Transverse colon (tissue), 4 donors: ENCODE results near the gene CINP. TPM values are rescaled to one million over a fixed set of nuclear protein-coding genes. Genes with fewer than 3 reads are reported as not detected.
"Not testable (repeated sequence)": the region's sequence is repeated elsewhere in the genome, so short reads cannot be mapped to it uniquely, and the experiment has no call there.

Experiments
- DNase-seq: peaks from one replicate; pipeline ENCODE4 v3.0.0-alpha.2; 2019
- H3K27ac ChIP-seq, 4 donors: fragments of 200-600 bp; sonication (generic); 2 replicates each; pipeline ENCODE4 v1.5.1; 2016 to 2018; ENCODE audit warnings: inconsistent platforms in 4 of 4
- H3K27me3 ChIP-seq: fragments of 200-600 bp; sonication (generic); 2 replicates; pipeline ENCODE4 v1.5.1; 2017; ENCODE audit warnings: inconsistent platforms
- H3K36me3 ChIP-seq, 4 donors: fragments of 200-600 bp; sonication (generic); 2 replicates each; pipeline ENCODE4 v1.5.1; 2017 to 2019; ENCODE audit warnings: inconsistent platforms in 4 of 4
- H3K4me1 ChIP-seq, 4 donors: fragments of 200-600 bp; sonication (generic); 2 replicates each; pipeline ENCODE4 v1.5.1; 2017 to 2020; ENCODE audit warnings: inconsistent platforms in 4 of 4
- H3K4me3 ChIP-seq, 4 donors: fragments of 200-600 bp; sonication (generic); 1 replicate in 1 of 4; 2 replicates in 3 of 4; pipeline versions ENCODE4 v1.5.1 to v1.6.1; 2017 to 2019; ENCODE audit warnings: inconsistent platforms in 4 of 4
- H3K9me3 ChIP-seq, 2 donors: fragments of 200-600 bp; sonication (generic); 2 replicates each; pipeline ENCODE4 v1.5.1; 2017 to 2019; ENCODE audit warnings: inconsistent platforms in 2 of 2
- CTCF ChIP-seq, 5 experiments: fragments of 200-600 bp in 3 of 5; fragments of 450-650 bp in 2 of 5; sonication (generic) in 3 of 5; IDR thresholded peaks; 1 replicate in 2 of 5; 2 replicates in 3 of 5; pipeline ENCODE4 v1.5.1; 2016 to 2017; ENCODE audit warnings: antibody characterized with exemption in 5 of 5, inconsistent platforms in 3 of 5, mild to moderate bottlenecking in 2 of 5, moderate library complexity in 1 of 5
- EP300 ChIP-seq: sonication (generic); formaldehyde crosslinking; IDR thresholded peaks from one replicate; pipeline ENCODE4 v1.6.1; 2017; ENCODE audit warnings: antibody characterized with exemption, low read depth
- POLR2A ChIP-seq: fragments of 450-650 bp; IDR thresholded peaks from one replicate; pipeline ENCODE4 v1.6.1; 2016; ENCODE audit warnings: antibody characterized with exemption, mild to moderate bottlenecking, moderate library complexity
- POLR2AphosphoS5 ChIP-seq, 3 donors: sonication (generic); formaldehyde crosslinking; IDR thresholded peaks; one replicate each; pipeline ENCODE4 v1.6.1; 2016; ENCODE audit warnings: antibody characterized with exemption in 3 of 3
- WGBS, 2 donors: methylation state at CpG; one replicate each; pipeline ENCODE4 v1.1.5; 2018; ENCODE audit warnings: low coverage in 1 of 2; 5-methylcytosine and 5-hydroxymethylcytosine counted together
- in situ Hi-C, 4 donors: fragments of 200-750 bp; cut with MboI; loops; one replicate each; pipeline versions ENCODE4 v1.15.0 to v1.15.1; 2017; ENCODE audit warnings: low sequenced_read_pairs in 3 of 4, low pct_ligation_motif_present in 1 of 4, low pct_unique_long_range_greater_than_20kb in 1 of 4
- intact Hi-C: fragments of 100-400 bp; cut with DNase I; formaldehyde crosslinking; loops from one replicate; pipeline ENCODE4 v1.15.1; 2023; ENCODE audit warnings: low total_unique reads
- total RNA-seq, 4 donors: library from RNA; depleted of rRNA; stranded (reverse); fragments of >200 nt; gene quantifications; one replicate each; pipeline ENCODE4 v1.1.0, GENCODE V29; 2016

The CINP gene
- total RNA-seq, 4 donors from 2014 or later = 10.5 to 32.0 (median 19.0) TPM

GRCh38 chr14:102359341-102359740 is 3.3 kb downstream of the CINP start:
- H3K36me3 ChIP-seq = peaks cover 0 to 31% (median 8%) of the 10 kb centered on the region in 4 donors
- peaks cover 15 to 22% (median 19%) of the 10 kb centered on the region in 4 donors for H3K4me1 ChIP-seq
- H3K27ac ChIP-seq = no peak overlapping the region
- TF ChIP-seq POLR2A (no peak), CTCF (IDR thresholded peaks at IDR 0.05) (no peak), POLR2AphosphoS5 (IDR thresholded peaks at IDR 0.05) (no peak), EP300 (no peak)
- in situ Hi-C loops (loop anchor here in 1 of 4 donors (25.0 kb wide), 1 partner anchor 153 kb away; the partner anchor contains the start of gene ANKRD9), intact Hi-C loops (no loop called here)
- H3K4me3 ChIP-seq = no peak overlapping the region
- 90 to 100% methylated on average over 2 of the region's 2 CpGs for WGBS, 2 donors
- H3K9me3 ChIP-seq = no peaks in the 10 kb centered on the region
- H3K27me3 ChIP-seq = no peaks in the 10 kb centered on the region
- no peak for DNase-seq

GRCh38 chr14:102356280-102356679 is 6.4 kb downstream of the CINP start:
- TF ChIP-seq CTCF (IDR thresholded peaks at IDR 0.05) (no peak), EP300 (no peak), POLR2AphosphoS5 (IDR thresholded peaks at IDR 0.05) (no peak), POLR2A (no peak)
- in situ Hi-C loops = loop anchor here in 1 of 4 donors (25.0 kb wide), 1 partner anchor 156 kb away; the partner anchor contains the start of gene ANKRD9
- Histone ChIP-seq H3K27ac (no peak overlapping the region), H3K27me3 (no peaks in the 10 kb centered on the region), H3K4me3 (no peak overlapping the region), H3K9me3 (no peaks in the 10 kb centered on the region), H3K4me1 (peaks cover 0 to 4% (median under 1%) of the 10 kb centered on the region in 4 donors), H3K36me3 (peaks cover 0 to 50% (median 18%) of the 10 kb centered on the region in 4 donors)
- intact Hi-C loops = no loop called here
- WGBS, 2 donors = 71 to 86% methylated on average over 1 to 3 of the region's 3 CpGs
- DNase-seq = no peak

- Histone ChIP-seq H3K4me1 (no peaks in the 10 kb centered on the region), H3K27ac (no peak overlapping the region), H3K4me3 (no peak overlapping the region), H3K9me3 (no peaks in the 10 kb centered on the region), H3K27me3 (no peaks in the 10 kb centered on the region), H3K36me3 (peaks cover 0 to 53% (median 24%) of the 10 kb centered on the region in 4 donors)
- intact Hi-C loops = no loop called here
- WGBS, 2 donors = 79 to 85% methylated on average over 4 to 8 of the region's 8 CpGs
- no peak for DNase-seq
- TF ChIP-seq CTCF (IDR thresholded peaks at IDR 0.05) = no peak
- TF ChIP-seq EP300 = no peak
- TF ChIP-seq POLR2A = no peak
- TF ChIP-seq POLR2AphosphoS5 (IDR thresholded peaks at IDR 0.05) = no peak
- in situ Hi-C loops = loop anchor here in 1 of 4 donors (25.0 kb wide), 1 partner anchor 159 kb away; the partner anchor contains the start of gene ANKRD9
Observed at GRCh38 chr14:102353126-102353619, 9.5 kb downstream of the CINP start.

GRCh38 chr14:102352213-102352612 is 10.5 kb downstream of the CINP start:
- no peak overlapping the region for H3K27ac ChIP-seq
- no peak for DNase-seq
- no peak for TF ChIP-seq POLR2AphosphoS5 (IDR thresholded peaks at IDR 0.05)
- no peaks in the 10 kb centered on the region for H3K4me1 ChIP-seq
- H3K9me3 ChIP-seq = no peaks in the 10 kb centered on the region
- no peaks in the 10 kb centered on the region for H3K27me3 ChIP-seq
- WGBS, 2 donors = 88 to 92% methylated on average over 4 of the region's 4 CpGs
- H3K36me3 ChIP-seq = peaks cover 0 to 54% (median 22%) of the 10 kb centered on the region in 4 donors
- no peak overlapping the region for H3K4me3 ChIP-seq
- intact Hi-C loops = no loop called here
- in situ Hi-C loops = loop anchor here in 1 of 4 donors (25.0 kb wide), 1 partner anchor 160 kb away; the partner anchor contains the start of gene ANKRD9

- H3K4me1 ChIP-seq, H3K4me3 ChIP-seq, H3K9me3 ChIP-seq, DNase-seq, intact Hi-C loops, H3K27me3 ChIP-seq: not testable (repeated sequence)
- in situ Hi-C loops = loop anchor here in 1 of 4 donors (25.0 kb wide), 1 partner anchor 161 kb away; the partner anchor contains the start of gene ANKRD9
- peaks cover 0 to 54% (median 22%) of the 10 kb centered on the region in 4 donors for H3K36me3 ChIP-seq
- 81 to 84% methylated on average over 6 to 9 of the region's 9 CpGs for WGBS, 2 donors
- H3K27ac ChIP-seq = peak overlapping the region in 1 of 4 donors; percentile 28
Observed at GRCh38 chr14:102351593-102351992, 11.1 kb downstream of the CINP start.
